ENCODE measurements around the gene IL1RN.

DNA sequence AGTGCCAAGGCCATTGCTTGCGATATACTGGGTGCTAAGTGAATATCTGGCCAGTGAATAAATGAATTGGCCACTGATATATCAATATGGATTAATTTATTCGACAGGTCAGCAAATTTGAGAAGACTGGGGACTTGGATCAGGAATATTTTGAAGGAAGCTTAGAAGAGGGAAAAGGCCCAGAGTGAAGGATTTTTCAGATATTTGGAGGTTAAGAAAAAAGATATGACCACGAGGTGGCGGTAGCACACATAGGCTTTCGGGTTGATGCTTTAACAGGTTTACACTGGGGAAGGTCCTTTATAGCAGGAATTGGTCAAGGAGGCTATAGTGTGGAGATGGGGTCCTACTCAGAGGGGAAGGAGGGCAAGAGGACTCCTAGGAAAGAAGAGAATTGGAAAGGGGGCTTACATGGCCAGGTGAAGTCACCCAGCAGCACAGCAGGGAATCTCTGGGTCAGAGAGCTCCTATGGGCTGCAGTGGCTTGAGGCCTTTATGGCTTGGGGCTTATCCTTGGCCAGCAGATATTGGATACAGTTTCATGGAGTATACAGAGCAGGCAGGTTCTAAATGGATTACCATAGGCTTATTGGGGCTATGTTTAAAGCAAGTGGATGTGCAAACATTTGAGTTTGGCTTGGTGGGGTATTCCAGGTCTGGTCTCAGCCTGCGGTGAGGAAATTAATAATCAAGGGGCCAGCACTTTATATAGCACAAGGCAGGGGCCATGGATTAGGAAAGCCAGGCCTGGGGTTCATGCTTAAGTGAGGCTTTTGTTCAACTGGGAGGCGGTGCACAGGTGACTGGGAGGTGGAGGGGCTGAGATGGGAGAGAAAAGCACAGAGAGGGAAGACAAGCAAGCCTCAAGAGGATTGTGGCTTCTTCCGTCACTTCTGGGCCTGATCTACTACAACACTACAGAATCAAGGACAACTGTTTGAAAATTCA, 9.7 kb downstream of the IL1RN start:
- TF ChIP-seq, protein P1, sequence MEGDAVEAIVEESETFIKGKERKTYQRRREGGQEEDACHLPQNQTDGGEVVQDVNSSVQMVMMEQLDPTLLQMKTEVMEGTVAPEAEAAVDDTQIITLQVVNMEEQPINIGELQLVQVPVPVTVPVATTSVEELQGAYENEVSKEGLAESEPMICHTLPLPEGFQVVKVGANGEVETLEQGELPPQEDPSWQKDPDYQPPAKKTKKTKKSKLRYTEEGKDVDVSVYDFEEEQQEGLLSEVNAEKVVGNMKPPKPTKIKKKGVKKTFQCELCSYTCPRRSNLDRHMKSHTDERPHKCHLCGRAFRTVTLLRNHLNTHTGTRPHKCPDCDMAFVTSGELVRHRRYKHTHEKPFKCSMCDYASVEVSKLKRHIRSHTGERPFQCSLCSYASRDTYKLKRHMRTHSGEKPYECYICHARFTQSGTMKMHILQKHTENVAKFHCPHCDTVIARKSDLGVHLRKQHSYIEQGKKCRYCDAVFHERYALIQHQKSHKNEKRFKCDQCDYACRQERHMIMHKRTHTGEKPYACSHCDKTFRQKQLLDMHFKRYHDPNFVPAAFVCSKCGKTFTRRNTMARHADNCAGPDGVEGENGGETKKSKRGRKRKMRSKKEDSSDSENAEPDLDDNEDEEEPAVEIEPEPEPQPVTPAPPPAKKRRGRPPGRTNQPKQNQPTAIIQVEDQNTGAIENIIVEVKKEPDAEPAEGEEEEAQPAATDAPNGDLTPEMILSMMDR (IDR thresholded peaks at IDR 0.05) = peak; percentile 19 to 61 (median 28)
- no peak for TF ChIP-seq POLR2AphosphoS5 (IDR thresholded peaks at IDR 0.05)
